Embryonic facial prominence (tissue), 1 donor: ENCODE measurements around the gene AKR1D1.
"Not testable (repeated sequence)": the region's sequence is repeated elsewhere in the genome, so short reads cannot be mapped to it uniquely, and the experiment has no call there.

Experiments used
- DNase-seq: peaks from one replicate; pipeline ENCODE4 v3.0.0-alpha.2; 2016; ENCODE audit errors: extremely low spot score

AKR1D1 gene, protein sequence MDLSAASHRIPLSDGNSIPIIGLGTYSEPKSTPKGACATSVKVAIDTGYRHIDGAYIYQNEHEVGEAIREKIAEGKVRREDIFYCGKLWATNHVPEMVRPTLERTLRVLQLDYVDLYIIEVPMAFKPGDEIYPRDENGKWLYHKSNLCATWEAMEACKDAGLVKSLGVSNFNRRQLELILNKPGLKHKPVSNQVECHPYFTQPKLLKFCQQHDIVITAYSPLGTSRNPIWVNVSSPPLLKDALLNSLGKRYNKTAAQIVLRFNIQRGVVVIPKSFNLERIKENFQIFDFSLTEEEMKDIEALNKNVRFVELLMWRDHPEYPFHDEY

DNA sequence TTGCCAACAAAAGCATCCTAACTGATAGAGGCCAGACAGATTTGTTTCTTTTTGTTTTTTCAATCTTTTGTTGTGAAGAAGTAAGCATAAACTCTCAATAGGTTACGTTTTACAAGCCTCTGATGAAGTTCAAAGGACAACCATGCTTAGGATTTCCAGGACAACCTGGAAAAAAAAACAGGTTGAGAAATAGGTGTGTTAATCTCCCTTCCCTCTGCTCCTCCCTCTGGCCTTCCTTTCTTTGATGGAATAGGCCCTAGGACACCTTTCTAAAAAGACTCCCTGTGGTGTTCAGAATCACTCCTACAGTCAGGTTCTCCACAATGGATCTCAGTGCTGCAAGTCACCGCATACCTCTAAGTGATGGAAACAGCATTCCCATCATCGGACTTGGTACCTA lies at the start of gene AKR1D1:
AKR1D1 (plus strand) TSS at position 264 of the 400 bp plus-strand sequence; CDS start at position 324, 60 bp downstream.
- DNase-seq = no peak

DNA sequence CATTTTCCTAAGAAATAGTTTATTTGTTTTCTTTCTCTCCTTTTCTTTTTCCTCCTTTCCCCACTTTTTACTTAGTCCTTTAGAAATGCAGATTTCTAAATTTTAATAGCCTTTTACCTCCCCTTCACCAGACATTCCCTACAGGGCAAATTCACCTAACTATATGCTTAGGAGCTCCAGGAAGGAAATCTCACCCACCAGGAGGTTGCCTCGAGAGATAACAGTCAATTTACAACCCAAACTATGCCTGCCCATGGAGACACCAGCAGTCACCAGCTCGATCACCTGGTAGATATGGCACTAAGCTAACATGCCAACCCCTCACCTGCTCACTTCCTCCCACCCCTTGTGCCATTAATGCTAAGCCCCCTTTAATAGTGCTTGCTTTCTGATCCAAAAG lies 49.2 kb upstream of the AKR1D1 start:
- no peak for DNase-seq

DNA sequence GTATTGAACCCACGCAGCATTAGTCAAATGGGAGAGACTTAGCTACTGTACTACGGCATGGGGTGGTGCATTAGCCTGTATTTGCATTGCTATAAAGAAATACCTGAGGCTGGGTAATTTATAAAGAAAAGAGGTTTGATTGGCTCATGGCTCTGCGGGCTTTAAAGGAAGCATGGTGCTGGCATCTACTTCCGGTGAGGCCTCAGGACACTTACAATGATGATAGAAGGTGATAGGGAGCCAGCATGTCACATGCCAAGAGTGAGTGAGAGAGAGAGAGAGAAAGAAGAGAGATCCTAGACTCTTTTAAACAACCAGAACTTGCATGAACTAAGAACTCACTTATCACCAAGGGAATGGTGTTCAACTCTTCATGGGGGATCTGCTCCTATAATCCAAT lies 47.1 kb upstream of the AKR1D1 start:
- no peak for DNase-seq

DNA sequence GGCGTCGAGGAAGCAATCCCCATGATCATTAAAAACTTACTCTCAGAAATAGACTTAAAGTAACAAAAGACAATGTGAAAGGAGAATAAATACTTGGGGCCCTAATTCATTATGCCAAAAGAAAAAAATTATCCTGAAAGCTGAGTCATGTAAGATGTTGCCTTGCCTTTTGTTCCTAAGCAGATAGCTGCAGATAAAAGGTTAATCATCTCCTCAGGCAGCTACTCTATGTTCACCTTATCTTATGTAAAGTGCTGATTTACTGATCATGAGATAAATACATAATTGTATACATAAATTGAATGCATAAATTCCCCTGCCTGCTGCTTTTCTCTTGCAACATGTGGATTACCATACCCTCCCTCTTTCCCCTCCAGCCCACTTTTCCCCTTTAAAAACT lies 46.3 kb upstream of the AKR1D1 start:
- no peak for DNase-seq

DNA sequence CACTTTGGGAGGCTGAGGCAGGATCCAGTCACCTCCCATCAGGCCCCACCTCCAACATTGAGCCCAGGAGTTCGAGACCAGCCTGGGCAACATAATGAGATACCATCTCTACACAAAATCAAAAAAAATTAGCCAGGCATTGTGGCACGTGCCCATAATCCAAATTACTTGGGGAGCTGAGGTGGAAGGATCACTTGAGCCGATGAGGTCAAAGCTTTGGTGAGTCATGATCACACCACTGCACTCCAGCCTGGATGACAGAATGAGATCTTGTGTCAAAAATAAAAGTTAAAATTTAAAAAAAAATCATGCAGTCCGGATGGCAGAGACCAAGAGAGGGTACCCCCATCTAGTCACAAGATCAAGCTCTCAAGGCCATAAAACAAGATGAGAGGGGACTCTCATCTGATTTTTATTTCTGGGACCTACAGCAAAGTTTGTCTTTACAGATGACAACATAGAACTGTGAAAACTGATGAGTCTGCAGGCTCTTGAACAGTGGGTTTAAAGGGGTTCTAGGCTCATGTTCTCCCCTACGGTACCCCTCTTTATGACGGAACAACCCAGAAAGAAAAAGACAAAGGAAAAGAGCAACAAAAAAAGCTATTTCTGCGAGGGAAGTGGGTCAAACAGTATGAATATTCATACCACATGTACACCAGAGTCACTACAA lies 45.4 kb upstream of the AKR1D1 start:
- no peak for DNase-seq

DNA sequence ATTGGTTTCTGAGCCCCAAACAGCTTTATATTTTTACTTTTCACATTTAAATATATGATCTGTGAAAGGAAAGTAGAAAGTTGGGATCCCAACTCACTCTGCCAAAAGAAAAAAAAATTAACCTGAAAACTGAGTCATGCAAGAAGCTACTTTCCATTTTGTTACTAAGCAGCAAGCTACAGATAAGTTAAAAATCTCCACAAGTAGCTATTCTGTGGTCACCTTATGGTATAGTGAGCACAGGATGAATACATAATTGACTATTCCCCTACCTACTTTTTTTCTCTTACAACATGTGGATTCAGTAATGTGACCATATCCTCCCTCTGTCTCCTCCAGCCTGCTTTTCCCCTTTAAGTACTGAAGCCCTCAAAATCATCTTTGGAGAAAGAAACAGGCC lies 44.1 kb upstream of the AKR1D1 start:
- no peak for DNase-seq

DNA sequence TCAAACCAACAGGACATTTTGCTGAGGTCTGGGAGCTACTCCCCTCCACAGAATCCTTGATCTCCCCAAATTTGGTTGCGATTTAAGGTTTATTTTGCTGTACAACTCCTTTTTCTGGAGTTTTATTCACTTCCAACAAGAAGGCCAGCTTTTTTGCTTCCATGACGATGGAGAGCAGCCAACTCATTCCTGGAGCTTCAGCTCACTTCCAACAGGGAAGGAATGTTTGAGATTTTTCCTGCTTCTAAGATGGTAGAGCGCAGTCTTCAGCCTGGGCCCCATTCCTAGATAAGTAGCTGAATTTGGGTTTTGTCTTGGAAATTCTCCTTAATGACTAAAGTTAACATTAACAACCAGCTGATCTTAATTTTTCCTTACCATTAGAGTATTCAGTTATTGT lies 43.5 kb upstream of the AKR1D1 start:
- no peak for DNase-seq

DNA sequence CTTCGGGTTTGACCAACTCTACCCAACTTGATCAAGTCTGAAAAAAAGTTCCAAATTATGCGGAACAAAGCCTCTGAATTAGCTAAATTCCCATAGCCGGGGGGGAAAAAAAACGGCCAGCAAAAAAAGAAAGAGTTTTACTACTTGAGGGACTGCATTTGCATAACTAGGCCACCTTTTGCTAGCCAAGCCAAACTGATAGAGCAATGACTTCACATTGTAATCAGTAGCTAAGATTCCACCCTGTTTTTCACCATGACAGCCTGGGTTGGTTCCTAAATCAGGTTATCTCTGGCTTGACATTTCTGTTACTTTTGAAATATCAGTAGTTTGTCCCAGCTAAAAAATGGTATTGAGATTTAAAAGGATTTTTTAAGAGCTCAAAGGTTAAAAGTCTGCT lies 43.0 kb upstream of the AKR1D1 start:
- no peak for DNase-seq

DNA sequence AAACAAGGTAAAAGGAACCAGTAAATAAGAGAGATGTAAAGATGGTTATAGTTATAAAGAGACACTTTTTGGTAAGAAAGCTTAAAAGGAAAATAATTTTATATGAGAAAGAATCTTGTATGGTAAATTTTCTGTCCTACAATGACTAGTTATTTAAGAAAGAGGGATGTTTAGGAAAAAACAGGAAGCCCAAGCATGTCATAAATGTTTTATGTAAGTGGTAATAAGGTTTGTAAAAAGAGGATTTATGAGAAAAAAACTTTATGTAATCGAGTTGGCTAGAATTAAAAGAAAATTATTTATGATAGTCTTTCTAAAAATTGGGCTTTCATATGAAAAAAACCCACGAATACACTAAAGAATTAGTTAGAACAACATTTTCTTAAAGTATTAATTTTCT lies 40.1 kb upstream of the AKR1D1 start:
- DNase-seq = no peak

DNA sequence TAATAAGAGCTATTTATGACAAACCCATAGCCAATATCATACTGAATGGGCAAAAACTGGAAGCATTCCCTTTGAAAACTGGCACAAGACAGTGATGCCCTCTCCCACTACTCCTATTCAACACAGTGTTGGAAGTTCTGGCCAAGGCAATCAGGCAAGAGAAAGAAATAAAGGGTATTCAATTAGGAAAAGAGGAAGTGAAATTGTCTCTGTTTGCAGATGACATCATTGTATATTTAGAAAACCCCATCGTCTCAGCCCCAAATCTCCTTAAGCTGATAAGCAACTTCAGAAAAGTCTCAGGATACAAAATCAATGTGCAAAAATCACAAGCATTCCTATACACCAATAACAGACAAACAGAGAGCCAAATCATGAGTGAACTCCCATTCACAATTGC lies 36.2 kb upstream of the AKR1D1 start:
- DNase-seq = not testable (repeated sequence)

DNA sequence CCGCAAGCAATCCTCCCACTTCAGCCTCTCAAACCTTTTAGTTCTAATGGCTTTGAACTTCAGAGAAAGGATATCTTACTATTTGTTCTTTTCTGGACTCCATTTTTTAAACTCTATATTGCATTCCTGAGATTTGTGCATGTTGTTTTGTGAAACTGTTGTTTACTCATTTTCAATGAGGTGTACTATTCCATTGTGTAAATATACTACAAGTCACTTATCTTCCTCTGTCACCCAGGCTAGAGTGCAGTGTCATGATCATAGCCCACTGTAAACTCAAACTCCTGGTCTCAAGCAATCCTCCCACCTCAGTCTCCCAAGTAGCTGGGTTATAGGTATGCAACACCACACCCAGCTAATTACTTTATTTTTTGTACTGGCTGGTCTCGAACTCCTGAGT lies 31.4 kb upstream of the AKR1D1 start:
- DNase-seq = no peak

DNA sequence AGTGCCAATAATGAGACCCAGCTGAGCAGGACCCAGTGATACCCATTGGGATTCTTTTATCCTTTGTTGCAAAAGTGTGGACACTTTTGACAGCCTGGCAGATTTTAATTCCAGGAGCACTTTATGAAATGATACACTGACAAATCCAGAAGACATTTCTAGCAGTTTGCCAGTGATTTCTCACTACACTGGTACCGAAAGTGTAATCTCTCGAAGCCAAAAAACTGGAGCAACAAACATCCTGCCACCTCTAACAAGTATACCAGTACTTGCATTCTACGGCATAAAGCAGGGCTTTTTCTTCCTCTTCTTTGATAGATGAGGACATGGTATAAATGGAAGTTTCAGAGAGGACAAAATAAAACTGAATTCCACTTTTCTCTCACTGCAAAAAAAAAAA lies 28.4 kb upstream of the AKR1D1 start:
- no peak for DNase-seq

DNA sequence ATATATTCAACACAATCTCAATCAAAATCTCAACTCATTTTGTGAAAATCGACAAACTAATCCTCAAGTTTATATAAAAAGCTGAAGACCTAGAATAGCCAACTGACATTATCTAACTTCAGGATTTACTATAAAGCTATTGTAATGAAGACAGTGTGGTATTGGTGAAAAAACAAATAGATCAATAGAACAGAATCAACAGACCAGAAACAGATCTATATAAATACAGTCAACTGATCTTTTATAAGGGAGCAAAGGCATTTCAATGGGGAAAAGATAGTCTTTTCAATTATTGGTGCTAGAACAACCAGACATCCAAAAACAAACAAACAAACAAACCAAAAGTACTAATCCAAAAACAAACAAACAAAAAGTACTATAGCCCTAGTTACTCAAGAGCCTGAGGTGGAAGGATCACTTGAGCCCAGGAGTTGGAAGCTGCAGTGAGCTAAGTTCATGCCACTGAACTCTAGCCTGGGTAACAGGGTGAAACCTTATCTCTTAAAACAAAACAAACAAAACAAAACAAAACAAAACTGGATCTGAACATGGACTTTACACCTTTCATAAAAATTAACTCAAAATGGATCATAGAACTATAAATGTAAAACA lies 26.6 kb upstream of the AKR1D1 start:
- no peak for DNase-seq

DNA sequence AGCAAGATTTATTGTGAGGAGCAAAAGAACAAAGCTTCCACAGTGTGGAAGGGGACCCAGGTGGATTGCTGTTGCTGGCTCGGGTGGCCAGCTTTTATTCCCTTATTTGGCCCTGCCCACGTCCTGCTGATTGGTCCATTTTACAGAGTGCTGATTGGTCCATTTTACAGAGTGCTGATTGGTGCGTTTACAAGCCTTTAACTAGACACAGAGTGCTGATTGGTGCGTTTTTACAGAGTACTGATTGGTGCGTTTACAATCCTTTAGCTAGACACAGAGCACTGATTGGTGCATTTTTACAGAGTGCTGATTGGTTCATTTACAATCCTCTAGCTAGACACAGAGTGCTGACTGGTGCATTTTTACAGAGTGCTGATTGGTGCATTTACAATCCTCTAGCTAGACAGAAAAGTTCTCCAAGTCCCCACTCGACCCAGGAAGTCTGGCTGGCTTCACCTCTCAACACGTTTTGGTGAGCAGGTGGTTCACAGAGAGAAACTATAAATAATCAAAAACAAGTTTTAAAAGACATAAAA lies 24.5 kb upstream of the AKR1D1 start:
- not testable (repeated sequence) for DNase-seq

DNA sequence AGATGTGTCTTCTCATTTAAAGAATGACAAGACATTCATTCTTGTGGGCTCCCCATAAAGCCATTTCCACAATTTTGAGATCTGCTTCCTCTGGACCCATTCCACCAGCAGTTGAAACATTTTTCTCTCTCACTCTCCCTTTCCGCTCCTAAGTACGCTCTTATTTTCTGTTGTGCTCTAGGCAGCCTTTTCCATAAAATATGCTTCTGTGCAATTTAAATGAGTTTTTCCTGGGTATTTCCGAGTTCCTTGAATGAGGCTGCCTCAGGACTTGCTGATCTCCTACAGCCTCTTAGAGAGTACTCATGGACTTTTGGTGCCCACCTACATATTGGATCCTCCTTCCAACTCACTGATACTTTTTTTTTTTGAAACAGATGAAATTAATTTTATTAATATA lies 23.6 kb upstream of the AKR1D1 start:
- DNase-seq = no peak

DNA sequence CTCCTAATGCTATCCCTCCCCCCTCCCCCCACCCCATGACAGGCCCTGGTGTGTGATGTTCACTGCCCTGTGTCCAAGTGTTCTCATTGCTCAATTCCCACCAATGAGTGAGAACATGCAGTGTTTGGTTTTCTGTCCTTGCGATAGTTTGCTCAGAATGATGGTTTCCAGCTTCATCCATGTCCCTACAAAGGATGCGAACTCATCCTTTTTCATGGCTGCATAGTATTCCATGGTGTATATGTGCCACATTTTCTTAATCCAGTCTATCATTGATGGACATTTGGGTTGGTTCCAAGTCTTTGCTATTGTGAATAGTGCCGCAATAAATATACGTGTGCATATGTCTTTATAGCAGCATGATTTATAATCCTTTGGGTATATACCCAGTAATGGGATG lies 20.6 kb upstream of the AKR1D1 start:
- DNase-seq = not testable (repeated sequence)

DNA sequence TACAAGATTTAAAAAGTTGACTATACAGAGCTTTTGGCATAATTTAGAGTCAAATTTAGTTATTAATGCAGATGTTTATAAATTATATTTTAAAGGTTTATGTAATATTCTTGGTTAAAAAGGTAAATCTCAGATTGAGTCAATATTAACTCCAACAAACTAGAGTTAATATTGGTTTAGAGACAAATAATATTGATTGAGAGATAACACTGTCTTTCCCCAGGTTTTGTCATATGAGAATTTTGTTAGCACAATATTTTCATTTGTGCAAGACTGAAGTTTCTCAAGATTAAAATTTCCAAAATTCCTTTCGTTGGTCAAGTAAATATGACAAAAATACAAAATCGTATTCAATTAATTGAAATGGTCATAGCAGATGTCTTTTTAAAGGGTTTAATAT lies 12.9 kb upstream of the AKR1D1 start:
- no peak for DNase-seq

DNA sequence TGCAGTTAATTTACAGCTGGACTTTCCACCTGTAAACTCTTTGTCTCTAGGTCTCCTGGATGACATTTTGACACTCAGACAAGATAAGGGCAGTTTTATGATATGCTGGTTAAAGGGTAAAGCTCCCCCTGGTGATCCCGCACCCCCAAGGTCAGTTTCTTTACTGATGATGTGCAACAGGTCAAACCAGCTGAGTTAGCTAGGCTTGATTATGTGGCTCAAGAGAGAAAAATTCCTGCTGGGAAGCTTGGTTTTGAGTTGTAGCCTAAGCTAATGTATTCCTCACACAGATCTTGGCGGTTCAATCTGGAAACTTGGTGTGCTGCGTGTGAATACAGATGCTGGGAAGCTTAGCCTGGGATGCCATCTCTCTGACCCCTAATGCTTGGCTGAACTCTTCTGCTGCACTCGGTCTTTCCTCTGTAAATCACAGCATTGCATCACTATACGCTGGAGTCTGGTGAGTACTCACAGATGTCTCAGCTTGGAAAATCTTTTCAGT lies 11.4 kb upstream of the AKR1D1 start:
- DNase-seq = no peak

DNA sequence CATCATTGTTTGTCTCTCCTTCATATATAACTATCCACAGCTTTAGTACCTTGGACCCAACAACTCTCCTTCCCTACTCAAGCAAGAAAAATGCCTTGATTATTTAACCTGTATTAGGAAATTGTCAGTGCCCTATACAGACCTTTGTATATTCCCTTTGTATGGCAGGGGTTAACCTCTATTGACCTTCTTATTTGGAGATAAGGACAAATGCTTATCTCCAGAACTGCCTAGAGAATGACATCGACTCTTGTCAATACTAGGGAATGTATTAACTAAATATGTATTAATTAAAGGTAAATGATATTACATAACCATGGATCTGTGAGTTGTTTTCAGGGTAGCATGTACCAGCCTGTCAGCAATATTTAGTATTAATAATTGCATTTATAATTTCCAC lies 10.4 kb upstream of the AKR1D1 start:
- no peak for DNase-seq

DNA sequence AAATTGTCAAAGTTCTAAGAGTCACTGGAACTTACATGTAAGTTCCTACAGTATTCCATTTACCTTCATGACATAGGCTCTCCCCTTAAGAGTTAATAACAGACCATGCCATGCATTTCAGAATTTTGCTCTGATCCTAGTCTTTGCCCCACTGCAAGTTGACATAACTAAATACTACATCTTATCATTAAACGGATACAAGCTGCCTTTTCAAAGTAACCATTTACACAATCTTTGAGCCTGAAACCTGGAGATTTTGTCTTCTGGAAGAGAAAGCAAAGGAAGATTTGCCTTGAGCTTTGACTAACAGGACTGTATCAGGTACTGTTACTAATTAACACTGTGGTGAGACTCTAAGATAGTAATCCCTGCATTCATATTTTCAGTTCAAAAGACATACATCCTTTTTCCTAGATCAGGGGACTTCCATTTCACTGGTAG lies 9.3 kb upstream of the AKR1D1 start:
- no peak for DNase-seq

DNA sequence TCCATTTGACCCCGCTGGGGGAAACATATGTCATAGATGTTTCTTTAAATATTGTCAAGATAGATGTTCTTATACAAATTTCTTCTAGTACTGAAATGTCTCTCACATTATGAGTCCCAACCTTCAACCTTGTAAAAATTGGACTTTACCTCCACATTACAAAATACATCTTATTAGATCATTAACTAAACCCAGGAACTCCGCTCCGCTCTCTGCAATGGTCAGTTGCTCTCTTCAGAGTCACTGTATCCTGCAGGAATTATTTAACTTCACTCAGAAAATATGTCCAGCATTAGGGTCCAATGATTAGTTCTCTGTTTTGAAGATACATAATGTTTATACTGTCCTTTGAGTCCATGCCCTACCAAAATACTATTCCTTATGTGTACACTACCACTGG lies 8.5 kb upstream of the AKR1D1 start:
- no peak for DNase-seq

DNA sequence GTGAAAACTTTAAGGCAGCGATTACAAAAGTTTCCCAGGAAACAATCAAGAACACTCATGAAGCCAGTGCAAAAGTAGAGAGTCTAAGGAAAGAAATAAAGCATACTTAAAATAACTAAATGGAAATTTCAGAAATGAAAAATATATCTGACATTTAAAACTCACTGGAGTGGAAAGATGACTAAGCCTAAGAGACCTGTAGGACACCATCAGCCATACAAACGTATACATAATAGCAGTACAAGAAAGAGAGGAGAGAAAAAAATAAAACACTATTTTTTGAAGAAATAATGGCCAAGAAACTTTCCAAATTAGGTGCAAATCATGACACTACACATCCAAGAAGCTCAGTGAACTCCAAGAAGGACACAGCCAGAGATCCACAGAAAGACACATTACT lies 5.4 kb upstream of the AKR1D1 start:
- no peak for DNase-seq

DNA sequence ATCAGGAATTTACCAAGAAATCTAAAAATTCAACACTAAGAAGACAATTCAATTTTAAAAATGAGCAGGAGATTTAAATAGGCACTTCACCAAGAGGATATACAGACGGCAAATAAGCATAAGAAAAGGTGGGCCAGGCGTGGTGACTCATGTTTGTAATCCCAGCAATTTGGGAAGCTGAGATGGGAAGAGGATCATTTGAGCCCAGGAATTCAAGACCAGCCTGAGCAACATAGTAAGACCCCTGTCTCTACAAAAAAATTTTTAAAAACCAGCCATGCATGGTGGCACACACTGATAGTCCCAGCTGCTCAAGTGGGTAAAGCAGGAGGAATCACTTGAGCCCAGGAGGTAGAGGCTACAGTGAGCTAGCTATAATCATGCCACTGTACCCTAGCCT lies 3.5 kb upstream of the AKR1D1 start:
- DNase-seq = no peak
